CD4-positive, alpha-beta T cell treated with Interleukin-17A for 1 hour (primary cell): Measurements from ENCODE around the gene CRIM1.
"Not testable (repeated sequence)": the region's sequence is repeated elsewhere in the genome, so short reads cannot be mapped to it uniquely, and the experiment has no call there.

Experiments used
- DNase-seq: peaks from one replicate; pipeline ENCODE4 v3.0.0-alpha.2; 2020

The CRIM1 gene, protein sequence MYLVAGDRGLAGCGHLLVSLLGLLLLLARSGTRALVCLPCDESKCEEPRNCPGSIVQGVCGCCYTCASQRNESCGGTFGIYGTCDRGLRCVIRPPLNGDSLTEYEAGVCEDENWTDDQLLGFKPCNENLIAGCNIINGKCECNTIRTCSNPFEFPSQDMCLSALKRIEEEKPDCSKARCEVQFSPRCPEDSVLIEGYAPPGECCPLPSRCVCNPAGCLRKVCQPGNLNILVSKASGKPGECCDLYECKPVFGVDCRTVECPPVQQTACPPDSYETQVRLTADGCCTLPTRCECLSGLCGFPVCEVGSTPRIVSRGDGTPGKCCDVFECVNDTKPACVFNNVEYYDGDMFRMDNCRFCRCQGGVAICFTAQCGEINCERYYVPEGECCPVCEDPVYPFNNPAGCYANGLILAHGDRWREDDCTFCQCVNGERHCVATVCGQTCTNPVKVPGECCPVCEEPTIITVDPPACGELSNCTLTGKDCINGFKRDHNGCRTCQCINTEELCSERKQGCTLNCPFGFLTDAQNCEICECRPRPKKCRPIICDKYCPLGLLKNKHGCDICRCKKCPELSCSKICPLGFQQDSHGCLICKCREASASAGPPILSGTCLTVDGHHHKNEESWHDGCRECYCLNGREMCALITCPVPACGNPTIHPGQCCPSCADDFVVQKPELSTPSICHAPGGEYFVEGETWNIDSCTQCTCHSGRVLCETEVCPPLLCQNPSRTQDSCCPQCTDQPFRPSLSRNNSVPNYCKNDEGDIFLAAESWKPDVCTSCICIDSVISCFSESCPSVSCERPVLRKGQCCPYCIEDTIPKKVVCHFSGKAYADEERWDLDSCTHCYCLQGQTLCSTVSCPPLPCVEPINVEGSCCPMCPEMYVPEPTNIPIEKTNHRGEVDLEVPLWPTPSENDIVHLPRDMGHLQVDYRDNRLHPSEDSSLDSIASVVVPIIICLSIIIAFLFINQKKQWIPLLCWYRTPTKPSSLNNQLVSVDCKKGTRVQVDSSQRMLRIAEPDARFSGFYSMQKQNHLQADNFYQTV

DNA sequence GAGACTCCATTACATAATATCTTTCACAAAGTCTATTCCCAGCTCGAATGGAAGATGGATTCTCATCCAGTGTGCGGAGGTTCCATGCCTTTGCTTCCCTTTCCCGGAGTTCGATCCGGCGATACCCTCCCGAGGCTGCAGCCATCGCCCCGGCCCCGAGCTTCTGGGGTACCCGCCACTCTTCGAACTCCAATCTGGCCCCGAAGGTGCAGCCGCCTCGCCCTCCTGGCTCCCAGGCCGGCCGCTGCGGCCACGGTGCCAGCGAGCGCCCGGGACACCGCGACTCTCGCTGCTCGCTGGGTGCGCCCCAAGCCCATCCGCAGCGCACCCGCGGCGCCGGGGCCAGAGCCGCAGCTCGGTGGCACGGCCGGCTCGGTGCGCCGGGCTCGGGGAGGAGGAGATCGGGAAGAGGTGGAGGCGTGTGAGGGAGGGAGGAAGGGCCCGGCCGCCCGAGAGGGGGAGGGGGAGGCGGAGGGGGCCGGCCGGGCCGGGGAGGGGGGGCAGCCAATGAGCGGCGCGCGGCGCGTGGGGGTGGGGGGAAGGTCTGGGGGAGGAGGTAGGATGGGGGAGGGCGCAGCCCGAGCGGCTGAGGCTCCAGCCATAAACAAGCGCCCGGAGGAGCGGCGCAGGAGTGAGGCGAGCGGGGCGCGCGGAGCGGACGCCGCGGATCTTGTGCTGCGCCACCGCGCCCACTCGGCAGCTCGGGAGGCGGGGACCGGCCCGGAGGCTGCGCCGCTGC, at the start of gene CRIM1:
CRIM1 (plus strand) TSS at position 628 of the 739 bp plus-strand sequence. CDS start 515 bp downstream, outside the sequence.
- peak; percentile 58 for DNase-seq

DNA sequence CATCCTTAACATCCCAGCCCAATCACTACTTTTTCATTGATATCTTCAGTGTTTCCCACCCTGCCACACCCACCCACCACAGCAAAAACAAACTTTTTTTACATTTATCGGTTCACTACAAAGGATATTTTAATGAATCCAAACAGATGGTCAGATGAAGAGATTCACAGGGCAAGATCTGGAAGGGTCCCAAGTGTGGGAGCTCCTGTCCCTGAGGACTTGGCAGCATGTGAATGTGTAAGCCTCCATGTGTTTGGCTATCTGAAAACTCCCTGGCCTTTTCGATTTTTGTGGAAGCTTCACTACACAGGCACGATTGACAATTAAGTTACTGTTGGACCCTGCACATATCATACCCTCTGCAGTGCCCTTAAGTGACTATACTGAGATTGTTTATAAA, 48.1 kb upstream of the CRIM1 start:
- no peak for DNase-seq

DNA sequence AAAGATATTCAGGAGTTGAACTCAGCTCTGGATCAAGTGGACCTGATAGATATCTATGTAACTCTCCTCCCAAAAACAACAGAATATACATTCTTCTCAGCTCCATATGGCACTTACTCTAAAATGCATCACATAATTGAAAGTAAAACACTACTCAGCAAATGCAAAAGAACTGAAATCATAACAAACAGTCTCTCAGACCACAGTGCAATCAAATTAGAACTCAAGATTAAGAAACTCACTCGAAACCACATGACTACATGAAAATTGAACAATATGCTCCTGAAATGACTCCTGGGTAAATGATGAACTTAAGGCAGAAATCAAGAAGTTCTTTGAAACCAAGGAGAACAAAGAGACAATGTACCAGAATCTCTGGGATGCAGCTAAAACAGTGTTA, 45.1 kb upstream of the CRIM1 start:
- not testable (repeated sequence) for DNase-seq

DNA sequence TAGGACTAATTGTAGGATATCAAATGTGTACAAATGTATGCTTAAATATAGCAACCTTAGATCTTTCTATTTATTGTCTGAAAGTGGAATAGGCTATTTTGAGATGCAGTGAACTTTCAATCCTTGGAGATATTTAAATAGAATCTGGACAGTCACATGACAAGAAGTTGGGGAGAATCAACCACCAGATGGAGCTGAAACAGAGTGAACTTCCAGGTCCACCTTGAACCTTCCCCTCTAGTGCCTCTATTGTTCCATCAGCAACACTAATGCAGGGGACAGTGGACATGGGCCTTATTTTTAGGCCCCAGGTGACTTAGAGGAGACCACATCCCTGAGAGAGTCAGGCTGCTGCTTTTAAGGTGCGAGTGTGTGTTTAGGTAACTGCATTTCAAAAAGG, 37.0 kb upstream of the CRIM1 start:
- no peak for DNase-seq

DNA sequence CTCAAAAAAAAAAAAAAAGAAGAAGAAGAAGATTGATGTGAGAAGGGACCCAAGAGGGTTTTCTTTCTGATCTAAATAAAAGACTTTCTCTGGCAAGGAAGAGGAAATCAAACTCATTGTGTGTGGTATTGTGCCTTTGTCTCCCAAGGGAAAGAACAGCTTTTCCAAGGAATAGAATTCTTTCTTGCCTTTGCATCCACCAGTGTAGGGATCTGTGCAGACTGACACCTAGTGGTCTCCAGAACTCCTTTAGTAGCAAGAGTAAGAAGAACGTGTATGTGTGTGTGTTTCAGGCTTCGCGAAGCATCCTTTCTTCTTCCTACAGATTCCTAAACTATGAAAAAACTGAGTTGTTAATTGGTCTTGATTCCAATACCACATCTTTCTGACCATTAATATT, 33.5 kb upstream of the CRIM1 start:
- DNase-seq = no peak

DNA sequence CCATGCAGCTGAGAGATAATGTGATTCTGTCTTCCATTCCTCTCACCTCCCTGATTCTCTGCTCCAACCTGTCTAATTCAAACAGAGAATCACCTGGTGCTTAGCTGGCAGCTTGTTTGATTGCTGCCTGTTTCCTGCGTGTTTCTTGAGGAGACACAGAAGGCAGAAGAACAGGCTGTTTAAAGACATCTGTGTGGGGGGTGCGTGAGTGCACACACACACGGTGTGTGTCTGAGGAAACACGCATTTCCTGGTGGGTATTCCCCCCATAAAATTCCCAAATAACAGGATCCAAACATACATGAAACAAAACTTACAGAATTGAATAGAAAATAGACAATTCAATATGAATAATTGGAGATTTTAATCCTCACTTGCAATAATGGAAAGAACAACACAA, 29.3 kb upstream of the CRIM1 start:
- no peak for DNase-seq

DNA sequence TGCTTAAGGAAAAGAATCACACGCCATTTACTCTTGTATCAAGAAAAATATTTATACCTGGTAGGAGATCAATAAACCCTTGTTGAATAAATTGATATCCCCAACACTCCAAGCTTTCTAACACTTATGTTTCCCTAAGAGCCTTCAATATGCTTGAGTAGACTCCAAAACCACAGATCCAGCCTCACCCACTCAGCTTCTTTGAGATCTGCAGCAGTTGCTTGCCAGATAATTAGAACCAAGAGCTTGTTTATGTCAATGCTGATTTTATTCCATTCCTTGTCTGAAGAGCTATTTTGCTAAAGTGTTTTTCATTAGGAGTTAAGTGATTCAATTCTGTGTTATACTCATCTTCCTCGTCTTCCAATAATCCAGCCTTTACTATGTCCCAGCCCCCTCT, 26.3 kb upstream of the CRIM1 start:
- no peak for DNase-seq

DNA sequence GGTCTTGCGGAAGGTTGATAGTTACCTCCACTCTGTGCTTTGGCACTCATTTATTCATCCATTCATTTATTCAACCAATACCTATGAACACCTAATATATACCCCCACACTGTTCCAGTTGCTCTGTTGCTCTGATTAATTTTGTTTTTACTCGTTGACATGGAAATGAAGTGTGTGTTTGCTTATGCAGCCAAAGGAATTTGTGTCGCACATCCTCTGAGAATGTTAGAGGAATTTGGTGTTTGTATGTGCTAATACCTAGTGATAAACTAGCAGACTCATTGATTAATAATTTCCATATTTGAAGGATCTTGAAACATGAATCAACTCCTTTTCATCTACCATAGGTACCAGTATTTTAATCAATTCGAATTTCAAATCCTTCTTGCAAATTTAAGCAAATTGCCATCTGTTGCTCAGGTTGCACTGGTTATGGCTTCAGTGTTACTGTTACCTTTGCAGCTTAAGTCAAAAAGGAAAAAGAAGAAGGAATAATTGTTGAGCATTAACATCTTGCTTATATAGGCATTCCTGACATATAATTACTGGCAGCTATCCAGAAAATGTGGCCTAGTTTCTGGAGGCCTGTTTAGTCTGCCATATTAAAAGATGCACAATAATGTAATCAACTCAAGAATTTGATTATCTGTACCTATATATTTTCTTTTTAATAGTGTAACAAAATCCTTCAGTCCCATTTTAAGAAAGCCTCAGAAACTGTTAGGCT, 25.7 kb upstream of the CRIM1 start:
- no peak for DNase-seq

DNA sequence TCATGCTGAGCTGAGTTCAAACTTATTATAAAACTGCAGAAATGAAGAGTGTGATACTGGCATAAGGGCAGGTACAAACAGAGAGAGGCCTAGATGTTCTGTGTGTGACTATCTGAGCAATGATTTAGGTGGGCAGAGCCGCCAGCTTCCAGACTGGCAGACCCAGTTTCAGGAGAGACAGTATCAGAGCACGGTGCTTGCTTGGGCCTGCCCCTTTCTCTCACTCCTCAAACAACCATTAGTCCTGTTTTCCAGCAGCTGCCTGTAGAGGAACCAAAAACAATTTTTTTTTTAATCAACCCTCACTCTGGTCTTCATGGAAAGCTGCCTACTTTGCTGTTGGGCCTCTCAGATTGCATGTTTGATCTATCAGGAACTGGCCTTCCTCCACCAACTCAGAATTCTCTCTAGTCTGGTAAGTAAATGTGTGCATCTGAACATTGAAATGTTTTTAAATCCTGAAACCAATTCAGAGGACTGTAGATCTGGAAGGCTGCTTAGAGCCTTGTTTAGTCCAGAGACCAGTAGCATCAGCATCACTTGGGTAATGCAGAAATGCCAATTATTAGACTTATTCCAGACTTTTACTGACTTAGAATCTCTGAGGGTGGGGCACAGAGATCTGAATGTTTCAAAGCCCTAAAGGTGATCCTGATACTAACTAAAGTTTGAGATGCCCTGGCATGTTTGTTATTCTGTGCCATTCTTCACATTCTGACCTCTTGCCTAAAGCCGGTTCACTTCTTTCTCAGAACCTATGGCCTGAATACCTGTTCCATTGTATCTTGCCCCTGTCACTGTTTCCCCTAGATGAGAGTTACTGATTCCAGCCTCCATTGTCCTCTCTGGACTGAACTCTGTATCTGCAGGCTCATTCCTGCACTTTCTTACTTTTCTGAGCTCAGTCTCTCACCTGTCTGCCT, 24.8 kb upstream of the CRIM1 start:
- DNase-seq = no peak

DNA sequence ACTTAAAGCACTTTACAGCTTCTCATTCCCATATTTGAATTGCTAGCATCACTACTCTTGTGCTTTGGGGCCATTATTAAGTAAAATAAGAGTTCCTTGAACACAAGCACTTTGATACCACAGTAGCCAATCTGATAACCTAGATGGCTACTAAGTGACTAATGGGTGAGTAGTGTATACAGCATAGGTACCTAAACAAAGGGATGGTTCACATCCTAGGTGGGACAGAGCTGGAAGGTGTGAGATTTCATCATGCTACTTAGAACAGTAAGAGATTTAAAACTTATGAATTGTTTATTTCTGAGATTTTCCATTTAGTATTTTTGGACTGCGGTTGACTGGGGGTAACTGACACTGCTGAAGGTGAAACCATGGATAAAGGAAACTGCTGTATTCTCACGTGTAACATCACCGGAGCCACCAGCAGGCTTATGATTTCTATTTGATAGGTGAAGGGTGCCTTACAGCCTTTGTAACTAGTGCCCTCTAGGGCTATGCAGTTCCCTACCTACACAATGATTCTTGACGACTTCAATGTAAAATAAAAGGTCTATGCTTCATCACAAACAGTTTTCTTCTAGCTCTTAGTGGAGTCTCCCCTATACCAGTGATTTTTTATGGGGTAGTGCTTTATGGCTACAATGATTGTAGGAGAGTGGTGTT, 22.1 kb upstream of the CRIM1 start:
- DNase-seq = peak; percentile 33

DNA sequence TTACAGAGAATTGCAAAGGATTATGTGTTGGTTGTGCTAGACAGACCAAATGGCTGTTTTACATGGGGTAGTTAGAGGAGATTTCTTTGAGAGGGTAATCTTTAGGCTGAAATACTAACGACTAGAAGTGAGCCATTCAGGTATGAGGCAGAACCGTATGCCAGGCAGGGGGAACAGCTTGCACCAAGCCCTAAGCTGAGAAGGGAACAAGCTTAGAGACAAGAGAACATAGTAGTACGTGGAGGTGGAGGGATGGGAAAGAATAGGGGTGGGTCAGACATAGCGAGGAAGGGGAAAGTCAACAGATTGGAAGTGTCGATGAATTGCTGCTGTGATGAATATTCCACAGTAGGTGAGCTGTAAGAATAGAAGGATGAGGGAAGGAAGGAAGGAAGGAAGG, 20.0 kb upstream of the CRIM1 start:
- no peak for DNase-seq

DNA sequence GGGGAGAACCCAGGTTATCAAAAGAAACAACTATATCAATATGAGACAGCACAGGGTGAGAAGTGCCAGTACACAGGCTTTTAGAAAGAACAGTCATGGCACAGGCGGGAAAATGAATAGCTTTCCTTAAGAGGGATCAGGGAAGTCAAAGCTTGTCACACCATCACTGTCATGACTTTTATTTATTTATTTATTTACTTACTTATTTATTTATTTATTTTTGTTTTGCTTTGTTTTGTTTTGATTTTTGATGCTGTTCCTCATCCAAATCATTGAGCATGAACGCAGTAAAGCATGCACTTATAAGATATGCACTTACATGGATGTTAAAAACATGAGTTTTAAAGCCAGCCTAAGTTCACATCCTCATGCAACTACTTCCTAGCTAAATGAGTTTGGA, 19.3 kb upstream of the CRIM1 start:
- DNase-seq = no peak

DNA sequence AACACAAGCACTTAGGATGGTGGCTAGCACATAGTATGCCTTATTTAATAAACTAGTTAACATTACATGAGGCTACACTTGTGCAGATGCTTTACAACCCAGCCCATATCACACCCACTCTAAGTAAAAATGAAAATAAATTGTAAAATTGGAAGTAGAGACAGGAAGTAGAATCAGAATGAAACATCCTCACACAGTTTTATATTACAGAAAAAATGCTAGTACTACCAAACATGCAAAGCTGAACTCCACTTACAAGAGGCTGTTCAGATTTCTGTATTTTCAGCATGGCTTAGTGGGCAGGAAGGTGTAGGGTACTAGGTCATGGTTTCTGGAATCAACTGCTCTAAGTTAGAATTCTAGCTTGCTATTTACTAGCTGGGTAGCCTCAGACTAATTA, 18.2 kb upstream of the CRIM1 start:
- no peak for DNase-seq

DNA sequence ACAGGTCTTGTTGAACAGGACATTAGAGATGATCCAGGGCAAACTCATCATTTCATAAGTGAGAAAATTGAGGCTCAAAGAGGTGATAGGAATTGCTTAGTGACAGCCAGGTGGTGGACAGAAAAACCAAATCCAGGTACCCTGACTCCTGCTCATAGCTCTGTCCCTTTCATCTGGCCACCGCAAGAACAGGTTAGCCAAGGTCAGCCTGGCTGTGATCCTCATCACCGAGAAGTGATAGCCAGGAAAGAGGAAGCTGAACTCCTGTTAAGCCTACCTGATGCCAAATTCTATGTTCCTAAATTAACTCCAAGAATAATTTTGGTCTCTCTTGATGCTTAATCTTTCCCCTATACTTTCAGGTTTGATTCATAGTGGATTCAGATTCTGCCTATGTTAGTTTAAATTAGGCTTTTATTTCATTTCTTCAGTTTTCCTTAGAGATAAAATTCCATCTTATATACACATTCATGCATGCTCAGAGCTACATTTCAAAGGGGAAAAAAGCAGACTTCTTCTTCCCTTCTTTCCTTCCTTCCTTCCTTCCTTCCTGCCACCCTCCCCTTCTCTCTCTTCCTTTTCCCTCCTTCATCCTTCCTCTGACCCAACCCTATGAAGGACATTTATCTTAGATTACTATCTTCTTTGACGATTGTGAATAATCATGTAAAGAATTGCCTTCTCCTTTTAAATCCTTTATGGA, 17.3 kb upstream of the CRIM1 start:
- DNase-seq = no peak

DNA sequence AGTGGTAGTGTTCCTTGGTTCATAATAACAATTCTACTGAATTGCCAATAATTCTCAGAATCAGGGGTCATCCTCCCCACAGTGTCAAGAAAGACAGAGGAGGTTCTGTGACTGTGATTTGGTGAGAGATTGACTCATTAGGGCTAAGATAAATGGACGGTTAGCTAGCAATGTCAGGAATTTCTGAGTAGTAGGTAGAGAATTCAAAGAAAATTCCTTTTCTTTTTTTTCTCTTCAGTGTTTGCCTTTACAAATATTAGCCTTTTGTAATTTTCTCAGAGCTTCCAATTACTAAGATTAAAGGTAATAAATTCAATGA, 16.8 kb upstream of the CRIM1 start:
- no peak for DNase-seq

DNA sequence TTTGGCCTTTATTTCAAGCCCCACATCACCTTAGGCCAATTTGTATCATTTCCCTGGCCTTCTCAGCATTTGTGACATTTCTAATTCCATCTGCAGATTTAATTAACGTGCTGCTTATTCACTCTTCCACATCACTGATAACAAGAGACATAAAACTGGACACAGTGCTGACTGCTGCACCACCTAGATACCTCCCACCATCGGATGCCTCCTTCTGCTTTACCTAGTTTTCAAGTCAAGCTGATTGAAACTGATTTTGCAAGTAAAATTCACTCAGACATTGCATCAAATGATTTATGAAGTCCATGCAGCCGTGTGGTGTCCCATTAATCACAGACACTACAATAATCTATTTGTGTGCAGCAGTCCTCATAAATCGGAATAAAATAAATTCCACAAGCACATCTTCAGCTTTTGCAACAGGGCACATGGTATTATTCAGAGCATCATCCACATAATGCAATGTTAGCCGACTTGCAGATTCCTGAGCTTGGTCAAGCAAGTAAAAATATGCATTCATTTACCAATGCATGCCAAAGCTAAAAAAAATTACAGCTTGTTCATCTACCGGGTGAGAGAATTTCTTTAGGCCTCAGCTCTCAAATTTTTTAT, 15.9 kb upstream of the CRIM1 start:
- DNase-seq = no peak

DNA sequence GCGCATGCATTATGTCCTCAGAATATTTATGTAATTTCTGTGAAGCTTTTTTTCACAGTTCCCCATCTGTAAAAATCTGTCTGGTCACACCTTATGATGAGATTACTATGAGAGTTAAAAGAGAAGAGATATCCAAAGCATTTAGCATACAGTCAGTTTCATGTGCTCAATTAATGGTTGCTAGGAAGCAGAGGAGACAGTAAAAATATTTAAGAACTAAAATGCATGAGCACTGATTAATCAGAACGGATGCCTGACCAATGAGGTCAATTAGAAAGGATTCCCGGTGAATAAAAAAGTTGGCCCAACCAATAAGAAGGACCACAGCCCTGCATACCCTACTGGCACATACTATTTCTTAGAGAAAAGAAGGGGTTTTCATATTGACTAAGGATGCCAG, 12.0 kb upstream of the CRIM1 start:
- no peak for DNase-seq

DNA sequence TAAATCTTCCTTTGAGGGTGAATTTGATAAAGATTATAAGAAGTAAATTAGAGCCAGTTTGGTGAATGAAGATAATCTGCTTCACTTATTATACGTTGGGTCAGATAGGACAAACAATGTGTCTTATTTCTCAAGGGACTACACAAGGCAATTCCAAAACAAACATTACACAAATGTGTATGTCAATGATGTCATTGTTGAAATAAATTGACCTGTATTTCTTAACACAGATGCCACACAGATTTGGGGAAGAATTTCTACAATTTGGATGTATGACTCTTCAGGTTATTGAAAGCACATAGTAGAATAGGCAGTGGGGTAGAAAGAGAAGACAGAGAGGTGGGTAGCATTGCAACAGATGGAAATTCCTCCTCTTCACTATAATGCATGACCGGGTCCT, 6.9 kb upstream of the CRIM1 start:
- DNase-seq = no peak

DNA sequence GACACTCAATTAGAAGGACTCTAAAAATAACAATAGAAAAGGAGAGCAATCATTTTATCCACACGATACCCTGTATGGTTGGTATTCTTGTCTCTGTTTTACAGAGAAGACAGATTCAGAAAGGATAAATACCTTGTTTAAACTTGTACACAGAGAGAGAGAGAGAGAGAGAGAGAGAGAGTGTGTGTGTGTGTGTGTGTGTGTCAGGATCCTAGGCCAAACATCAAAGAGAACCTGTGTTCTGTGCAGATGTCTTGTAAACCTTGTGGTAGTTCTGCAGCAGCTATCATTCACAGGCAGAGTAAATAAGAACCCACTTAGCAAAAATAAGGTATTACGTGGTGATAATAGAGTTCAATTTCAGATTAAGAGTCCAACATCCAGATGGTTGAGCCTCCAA, 4.3 kb upstream of the CRIM1 start:
- no peak for DNase-seq
